H1 (cell line): ENCODE data around the gene FLVCR2. TPM values are rescaled to one million over a fixed set of nuclear protein-coding genes. Genes with fewer than 3 reads are reported as not detected.

Experiments
- EZH2 ChIP-seq: fragments of 200-600 bp; sonication (generic); IDR thresholded peaks from 2 replicates; pipeline ENCODE4 v1.7.1; 2012; ENCODE audit warnings: low read depth, mild to moderate bottlenecking, moderate library complexity, low read length, inconsistent platforms; ENCODE audit not compliant: severe bottlenecking
- HDAC2 ChIP-seq, 2 experiments: fragments of 300-600 bp in 1 of 2; sonication (generic) in 1 of 2; IDR thresholded peaks; 2 replicates each; pipeline ENCODE4 v1.6.1; 2011 to 2012; ENCODE audit warnings: low read depth in 2 of 2, low read length in 2 of 2, mild to moderate bottlenecking in 2 of 2, moderate library complexity in 2 of 2, borderline replicate concordance in 1 of 2, inconsistent platforms in 1 of 2
- KDM5A ChIP-seq: fragments of 200-600 bp; IDR thresholded peaks from 2 replicates; pipeline ENCODE4 v1.7.1; 2012; ENCODE audit warnings: mild to moderate bottlenecking, low read length, inconsistent platforms, mixed read lengths
- PHF8 ChIP-seq: fragments of 200-600 bp; sonication (generic); conservative IDR thresholded peaks from 2 replicates; pipeline ENCODE4 v1.7.1; 2012; ENCODE audit warnings: low read depth, mild to moderate bottlenecking, inconsistent platforms, low read length, moderate library complexity
- RAD21 ChIP-seq, 2 experiments: IDR thresholded peaks in 1 of 2; conservative IDR thresholded peaks in 1 of 2; 2 replicates each; pipeline ENCODE4 v1.6.1; 2011; ENCODE audit warnings: low read depth in 2 of 2, low read length in 2 of 2, improper control_type of control experiment in 1 of 2, inconsistent platforms in 1 of 2, mild to moderate bottlenecking in 1 of 2, moderate library complexity in 1 of 2
- TCF12 ChIP-seq: IDR thresholded peaks from 2 replicates; pipeline ENCODE4 v1.6.1; 2011; ENCODE audit warnings: low read depth, mild to moderate bottlenecking, low read length
- polyA plus RNA-seq, 7 experiments: library from polyadenylated mRNA; depleted of rRNA in 3 of 7; stranded (reverse) in 5 of 7; unstranded in 2 of 7; fragments of >200 nt in 5 of 7; fragments of 200-250 nt in 2 of 7; gene quantifications; 1 replicate in 5 of 7; 2 replicates in 1 of 7; 4 replicates in 1 of 7; pipeline versions ENCODE4 v1.2.1 to v1.2.3, GENCODE V29; 2011 to 2013; ENCODE audit warnings: missing spikeins in 2 of 7, mixed read lengths in 2 of 7
- total RNA-seq: library from RNA; stranded (reverse); fragmentation: NEBNext Ultra II Directional; extraction: Animal tissue kit (Norgen Biotek cat#: 25700); gene quantifications from 2 replicates; pipeline ENCODE4 v1.2.1, GENCODE V29; 2021

Gene FLVCR2
- total and polyA plus RNA-seq, 2 of the 8 experiments (the other 6 are each of a cell fraction or from before 2014, with no cell fraction given), result 7.1 to 8.2 TPM

DNA sequence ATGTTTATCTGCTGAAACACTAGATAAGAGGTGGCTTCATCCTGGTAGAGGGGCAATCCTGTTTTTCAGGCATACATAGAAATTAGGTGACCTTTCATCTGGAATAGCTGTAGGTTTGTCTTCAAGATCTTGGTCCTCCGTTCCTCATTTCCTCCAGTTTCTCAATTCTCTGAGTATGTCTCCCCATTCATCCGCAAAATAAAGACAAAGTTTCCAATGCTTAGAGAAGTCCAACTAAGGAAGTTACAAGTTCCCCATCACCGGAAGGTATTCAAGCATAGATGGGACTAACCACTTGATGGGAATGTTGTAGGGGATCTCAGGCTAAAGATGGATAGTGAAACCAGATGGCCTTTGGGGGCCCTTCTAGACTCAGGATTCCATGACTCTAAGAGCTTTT lies 48.0 kb downstream of the FLVCR2 start (continued):
- no peak for TF ChIP-seq HDAC2 (IDR thresholded peaks at IDR 0.05; ENCODE audit: borderline replicate concordance in 1 of 2, low read depth in 2 of 2, low read length in 2 of 2)
- TF ChIP-seq KDM5A, result no peak
- TF ChIP-seq PHF8, result no peak
- no peak for TF ChIP-seq RAD21 (IDR thresholded peaks at IDR 0.05 in 1 of 2, conservative IDR thresholded peaks at IDR 0.05 in 1 of 2; ENCODE audit: low read depth in 2 of 2, low read length in 2 of 2)
- TF ChIP-seq TCF12, result no peak
- no peak for TF ChIP-seq EZH2
